GM21825 (cell line): ENCODE measurements around the gene RGPD3.
"Not testable (repeated sequence)": the region's sequence is repeated elsewhere in the genome, so short reads cannot be mapped to it uniquely, and the experiment has no call there.

Experiments
- ATAC-seq: cut with Tn5 transposase; IDR thresholded peaks from one replicate; pipeline ENCODE4 v1.9.1; 2021; ENCODE audit warnings: mild to moderate bottlenecking, moderate library complexity; ENCODE audit not compliant: unreplicated experiment

RGPD3 gene

GRCh38 chr2:106468107-106468506 is at the start of gene RGPD3:
RGPD3 (minus strand) TSS chr2:106468413; CDS start chr2:106468288, 125 bp downstream.
- not testable (repeated sequence) for ATAC-seq

DNA sequence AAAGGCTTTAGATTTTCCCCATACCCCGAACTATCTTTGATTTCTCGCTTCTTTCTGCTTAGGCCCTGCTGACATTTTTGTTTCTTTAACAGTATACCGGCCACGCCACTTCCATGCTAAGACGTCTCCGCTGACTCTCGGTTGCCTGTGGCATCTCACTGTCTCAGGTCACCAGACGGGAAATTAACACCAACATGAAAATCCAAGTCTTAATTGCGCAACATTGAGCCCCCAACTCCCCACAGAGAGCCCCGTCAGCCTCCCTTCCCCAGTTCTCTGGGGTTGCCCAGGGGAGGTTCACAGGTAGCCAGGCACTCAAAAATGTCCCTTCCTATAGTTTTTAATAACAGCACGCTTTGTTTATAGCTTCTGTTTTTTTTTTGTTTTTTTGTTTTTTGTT is 49.1 kb upstream of the RGPD3 start:
- no peak for ATAC-seq

- ATAC-seq, result no peak
Measured at GRCh38 chr2:106516864-106517263, 48.7 kb upstream of the RGPD3 start.

DNA sequence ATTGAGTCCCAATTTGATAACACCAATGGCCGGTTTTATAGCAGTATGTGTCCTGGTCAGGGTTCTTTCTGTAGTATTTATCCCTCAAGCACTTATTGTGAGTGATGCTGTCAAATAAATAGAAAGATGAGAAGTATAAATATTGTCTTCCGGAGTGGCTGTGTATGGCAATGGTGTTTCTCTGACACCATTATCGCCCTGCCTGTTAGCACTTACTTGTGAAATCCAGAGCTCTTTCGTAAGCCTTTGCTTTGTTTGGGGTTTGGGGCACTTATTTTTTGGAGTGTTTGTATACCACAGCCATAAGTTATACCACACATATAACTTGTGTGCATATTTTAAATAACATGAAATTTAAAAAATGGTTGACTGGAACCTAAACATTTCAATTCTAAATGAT is 48.2 kb upstream of the RGPD3 start:
- no peak for ATAC-seq

DNA sequence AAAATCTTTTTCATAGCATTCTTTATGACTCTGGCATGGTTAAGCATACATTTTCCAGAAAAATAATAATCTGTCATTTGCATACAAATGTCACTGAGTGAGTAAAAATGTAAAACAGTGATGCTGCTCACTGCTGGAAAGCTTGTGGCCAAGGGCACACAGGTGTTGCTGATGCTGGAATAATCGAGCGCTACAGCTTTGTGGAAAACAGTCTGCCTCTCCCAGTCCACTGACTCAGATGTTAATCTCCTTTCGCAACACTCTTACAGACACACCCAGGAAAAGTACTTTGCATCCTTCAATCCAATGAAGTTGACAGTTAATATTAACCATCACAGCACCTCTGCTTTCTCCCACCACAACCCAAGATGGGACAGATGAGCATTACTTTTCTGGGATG is 46.6 kb upstream of the RGPD3 start:
- not testable (repeated sequence) for ATAC-seq

DNA sequence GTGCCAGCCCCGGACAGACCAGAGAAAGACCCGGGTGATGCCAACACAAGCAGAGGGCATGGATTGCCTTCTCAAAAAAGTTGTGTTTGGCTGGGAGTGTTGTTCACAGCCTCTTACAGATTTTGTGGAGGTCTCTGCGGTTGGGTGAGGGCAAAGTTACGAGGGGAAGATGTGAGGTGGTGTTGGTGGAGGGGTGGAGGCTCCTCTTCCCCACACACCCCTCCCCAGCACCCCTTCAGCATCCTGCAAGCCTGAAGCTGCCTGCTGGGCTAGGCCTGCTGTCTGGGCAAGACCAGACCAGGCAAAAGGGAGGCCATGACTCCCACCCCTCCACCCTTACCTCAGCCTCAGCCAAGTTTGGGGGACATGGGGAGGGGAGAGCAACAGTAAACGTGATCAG is 45.2 kb upstream of the RGPD3 start:
- ATAC-seq, result not testable (repeated sequence)

DNA sequence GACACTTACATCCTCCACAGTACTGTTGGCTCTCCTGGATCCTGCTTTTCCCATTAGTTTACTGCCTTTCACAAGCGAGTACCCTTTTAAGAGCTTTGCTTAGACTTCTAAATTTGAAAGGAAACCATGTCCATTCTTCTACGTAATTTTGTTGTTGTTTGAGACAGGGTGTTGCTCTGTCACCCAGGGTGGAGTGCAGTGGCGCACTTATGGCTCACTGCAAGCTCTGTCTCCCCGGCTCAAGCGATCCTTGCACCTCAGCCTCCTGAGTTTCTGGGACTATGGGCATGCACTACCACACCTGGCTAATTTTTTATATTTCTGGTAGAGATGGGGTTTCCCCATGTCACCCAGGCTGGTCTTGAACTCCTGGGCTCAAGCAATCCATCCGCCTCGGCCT is 43.7 kb upstream of the RGPD3 start:
- ATAC-seq, result not testable (repeated sequence)

GRCh38 chr2:106511476-106511901 is 43.3 kb upstream of the RGPD3 start:
- not testable (repeated sequence) for ATAC-seq

DNA sequence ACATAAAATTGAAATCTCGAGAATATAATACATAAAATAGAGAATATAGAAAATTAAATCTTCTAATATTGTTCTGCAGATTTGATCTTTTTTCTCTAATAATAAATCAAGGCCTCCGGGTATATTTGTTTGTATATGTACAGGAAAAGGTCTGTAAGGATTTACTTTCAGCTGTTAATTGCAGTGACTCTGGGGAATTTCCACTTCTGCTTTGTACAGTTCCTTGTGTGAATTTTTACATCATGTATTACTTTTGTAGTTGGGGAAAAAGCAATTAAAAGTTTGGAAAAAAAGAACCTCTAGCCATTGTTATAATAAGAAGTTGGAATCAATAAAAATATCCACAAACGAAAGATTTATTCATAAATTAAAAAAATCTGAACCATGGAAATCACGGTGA is 42.6 kb upstream of the RGPD3 start:
- not testable (repeated sequence) for ATAC-seq

- not testable (repeated sequence) for ATAC-seq
Measured at GRCh38 chr2:106509374-106509770, 41.2 kb upstream of the RGPD3 start.

DNA sequence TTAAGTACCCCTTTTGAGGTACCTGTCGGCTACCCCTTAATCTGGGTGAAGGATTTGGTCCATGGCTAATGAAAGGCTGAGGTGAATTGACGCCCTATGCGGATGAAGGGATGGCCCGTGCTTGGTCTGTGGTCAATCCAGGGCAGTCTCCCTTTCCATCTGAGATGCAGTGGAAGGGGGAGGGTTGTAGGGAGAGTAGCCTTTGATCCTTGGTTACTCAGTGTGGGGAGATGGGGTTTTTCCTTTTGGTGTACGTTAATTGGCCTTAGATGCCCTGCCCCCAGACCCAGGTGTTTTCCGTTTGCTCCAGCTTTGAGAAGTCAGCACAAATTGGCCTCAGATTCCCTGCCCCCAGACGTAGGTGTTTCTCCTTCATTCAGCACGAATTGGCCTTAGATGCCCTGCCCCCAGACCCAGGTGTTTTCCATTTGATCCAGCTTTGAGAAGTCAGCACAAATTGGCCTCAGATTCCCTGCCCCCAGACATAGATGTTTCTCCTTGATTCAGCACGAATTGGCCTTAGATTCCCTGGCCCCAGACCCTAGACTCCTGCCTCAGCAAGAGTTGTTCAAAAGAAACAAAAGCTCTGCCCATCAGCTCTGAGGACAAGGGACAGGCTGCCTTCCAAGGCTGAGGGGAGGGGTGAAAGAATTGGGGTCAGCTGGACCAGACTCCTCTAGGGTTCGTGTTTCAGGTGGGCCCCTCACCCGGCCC is 40.6 kb upstream of the RGPD3 start:
- ATAC-seq, result not testable (repeated sequence)

DNA sequence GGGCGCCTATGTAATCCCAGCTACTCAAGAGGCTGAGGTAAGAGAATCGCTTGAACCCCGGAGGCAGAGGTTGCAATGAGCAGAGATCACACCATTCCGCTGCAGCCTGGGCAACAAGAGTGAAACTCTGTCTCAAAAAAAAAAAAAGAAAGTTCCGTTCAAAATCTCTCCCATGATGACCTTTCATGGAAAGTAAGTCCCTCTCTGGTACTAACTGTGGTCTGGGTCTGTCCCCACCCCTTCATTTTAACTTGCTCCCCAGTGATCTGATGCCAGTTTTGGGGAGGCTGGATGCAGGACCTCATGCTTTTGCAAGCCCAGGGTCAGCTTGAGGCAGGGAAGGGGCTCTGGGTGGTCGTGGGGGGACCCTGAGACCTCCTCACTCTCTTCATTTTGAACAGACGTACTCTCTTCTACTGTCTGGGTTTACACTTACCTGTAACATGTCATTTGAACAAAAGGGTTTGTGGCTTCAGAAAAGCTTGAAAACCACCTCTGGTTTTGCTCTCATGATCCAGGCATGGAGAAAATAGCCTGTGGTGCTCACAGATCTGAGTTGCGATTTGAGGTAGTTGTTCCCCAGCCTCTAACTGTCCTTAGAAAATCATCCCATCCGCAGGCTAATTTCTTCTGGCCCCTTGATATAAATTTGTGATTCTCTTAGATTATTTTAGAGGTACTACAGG is 37.9 kb upstream of the RGPD3 start:
- not testable (repeated sequence) for ATAC-seq

DNA sequence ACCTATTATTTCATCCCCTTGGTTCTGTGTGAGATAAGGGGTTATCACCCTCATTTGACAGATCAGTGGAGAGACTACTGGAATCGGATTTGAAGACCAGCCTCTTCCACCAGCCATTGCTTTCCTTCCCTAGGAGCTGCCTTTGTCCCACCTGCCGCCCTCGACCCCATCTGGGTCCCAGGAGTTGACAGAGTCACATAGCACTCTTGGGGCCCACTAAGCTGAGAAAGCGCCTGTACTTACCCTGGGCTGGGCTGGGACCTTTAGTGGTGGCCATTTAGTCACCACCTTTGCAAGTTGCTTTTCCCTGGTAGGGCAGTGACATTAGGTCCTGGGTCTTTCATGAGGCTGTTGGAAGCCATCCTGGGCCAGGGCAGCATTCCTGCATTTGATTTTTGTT is 36.6 kb upstream of the RGPD3 start:
- ATAC-seq, result not testable (repeated sequence)

GRCh38 chr2:106504192-106504591 is 36.0 kb upstream of the RGPD3 start:
- not testable (repeated sequence) for ATAC-seq

GRCh38 chr2:106502351-106502750 is 34.1 kb upstream of the RGPD3 start:
- not testable (repeated sequence) for ATAC-seq

DNA sequence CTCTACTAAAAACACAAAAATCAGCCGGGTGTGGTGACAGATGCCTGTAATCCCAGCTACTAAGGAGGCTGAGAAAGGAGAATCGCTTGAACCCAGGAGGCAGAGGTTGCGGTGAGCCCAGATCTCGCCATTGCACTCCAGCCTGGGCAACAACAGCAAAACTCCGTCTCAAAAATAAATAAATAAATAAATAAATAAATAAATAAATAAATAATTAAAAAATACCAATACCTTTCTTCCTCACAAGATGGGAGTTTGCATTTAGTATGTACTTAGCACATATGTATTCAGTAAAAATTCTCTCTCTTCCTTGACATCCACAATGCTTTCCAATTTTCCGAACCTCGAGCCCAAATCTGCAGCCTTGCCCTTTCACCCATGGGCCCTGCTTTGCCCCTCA is 32.1 kb upstream of the RGPD3 start:
- not testable (repeated sequence) for ATAC-seq

DNA sequence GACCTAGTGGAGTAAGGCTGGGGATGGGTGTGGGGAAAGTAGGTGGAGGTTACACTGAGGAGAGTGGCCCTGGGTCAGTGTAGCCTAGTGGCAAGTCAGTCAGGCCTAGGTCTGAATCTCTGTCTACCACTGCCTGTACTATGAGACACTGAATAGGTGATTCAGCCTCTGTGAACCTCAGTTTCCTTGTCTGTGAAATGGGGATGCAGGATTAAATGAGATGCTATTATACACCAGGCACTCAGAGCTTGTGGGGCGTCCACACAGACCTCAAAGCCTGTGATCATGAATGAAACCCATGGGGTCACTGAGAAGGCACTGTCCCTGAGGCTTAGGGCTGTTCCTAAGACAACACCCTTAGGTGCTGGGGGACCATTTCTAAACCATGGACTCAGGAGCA is 30.3 kb upstream of the RGPD3 start:
- ATAC-seq, result not testable (repeated sequence)

DNA sequence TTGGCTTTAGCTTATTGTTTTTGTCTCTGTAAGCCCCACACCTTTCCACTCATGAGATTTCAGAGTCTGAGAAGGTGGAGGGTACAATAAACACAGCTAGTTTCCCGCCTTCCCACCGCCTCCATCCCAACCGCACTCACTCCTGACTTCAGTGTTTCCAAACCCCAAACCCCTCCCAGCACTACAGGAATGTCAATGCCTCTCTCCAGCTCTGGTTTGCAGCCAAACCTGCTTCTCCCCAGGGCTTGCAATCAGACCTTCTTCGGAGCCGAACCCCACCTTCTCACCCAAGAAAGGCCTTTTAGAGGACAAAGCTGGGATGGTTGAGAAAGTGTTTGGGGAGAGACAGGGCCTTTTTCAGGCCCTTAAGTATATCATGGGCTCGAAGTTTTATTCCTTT is 24.7 kb upstream of the RGPD3 start:
- not testable (repeated sequence) for ATAC-seq

- not testable (repeated sequence) for ATAC-seq
Measured at GRCh38 chr2:106492399-106492798, 24.2 kb upstream of the RGPD3 start.

DNA sequence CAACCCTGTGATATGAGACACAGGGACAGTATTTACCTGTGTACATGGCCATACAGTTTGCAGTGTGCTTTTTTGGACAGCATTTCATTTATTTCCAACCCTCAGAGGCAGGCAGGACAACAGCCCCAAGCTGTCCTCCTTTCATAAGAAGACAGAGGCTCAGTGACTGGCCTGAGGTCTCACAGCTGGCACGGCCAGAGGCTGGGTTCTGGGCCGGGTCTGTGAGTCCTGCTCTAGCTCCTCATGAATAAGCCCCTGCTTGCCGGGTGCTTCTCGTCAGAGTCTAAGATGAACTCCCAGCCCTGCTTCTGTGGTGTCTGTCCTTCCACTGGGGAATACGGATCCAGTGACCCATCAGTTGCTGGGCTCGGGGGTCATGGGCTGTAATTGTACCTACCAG is 21.5 kb upstream of the RGPD3 start:
- not testable (repeated sequence) for ATAC-seq

DNA sequence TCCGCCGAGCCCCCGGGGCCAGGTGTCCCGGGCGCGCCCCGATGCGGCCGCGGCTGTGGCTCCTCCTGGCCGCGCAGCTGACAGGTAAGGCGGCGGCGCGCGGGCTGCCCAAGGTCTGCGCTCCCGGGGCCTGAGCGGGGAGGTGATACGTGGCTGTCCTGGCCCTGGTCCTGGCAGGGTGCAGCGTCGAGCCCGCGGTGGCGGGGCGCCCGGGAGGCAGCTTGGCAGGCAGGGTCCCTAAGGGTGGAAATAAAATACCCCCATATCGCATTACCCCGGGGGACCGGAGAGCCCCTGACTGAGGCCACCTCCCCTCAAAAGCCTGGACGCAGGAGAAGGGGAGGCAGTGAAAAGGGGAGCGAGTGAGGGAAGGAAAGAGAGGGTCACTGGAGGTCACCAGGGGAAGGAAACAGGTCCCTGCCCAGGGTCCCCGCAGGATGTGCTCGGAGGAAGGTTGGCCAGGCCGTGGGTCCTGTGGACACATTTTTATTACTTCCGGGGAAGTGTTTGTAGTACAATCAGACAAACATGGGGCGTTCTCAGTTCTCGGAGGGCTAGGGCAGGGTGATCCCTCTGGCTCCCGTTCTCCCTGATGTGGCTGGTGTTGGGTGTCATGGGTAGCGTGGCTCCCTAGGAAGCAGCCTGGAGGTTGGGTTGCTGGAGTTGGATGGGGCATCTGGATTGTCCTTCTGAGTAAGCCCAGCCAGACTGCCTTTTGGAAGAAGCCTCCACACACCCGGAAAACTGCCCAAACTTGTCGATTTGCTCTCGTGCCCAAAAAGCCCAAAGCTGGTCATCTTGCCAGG is 19.4 kb upstream of the RGPD3 start:
- not testable (repeated sequence) for ATAC-seq
